ENCODE results near the gene TMEM135. TPM values are rescaled to one million over a fixed set of nuclear protein-coding genes. Genes with fewer than 3 reads are reported as not detected.
"Not testable (repeated sequence)": the region's sequence is repeated elsewhere in the genome, so short reads cannot be mapped to it uniquely, and the experiment has no call there.

TMEM135 gene
- total RNA-seq, 2 donors from 2014 or later, result 25.9 to 26.9 TPM

DNA sequence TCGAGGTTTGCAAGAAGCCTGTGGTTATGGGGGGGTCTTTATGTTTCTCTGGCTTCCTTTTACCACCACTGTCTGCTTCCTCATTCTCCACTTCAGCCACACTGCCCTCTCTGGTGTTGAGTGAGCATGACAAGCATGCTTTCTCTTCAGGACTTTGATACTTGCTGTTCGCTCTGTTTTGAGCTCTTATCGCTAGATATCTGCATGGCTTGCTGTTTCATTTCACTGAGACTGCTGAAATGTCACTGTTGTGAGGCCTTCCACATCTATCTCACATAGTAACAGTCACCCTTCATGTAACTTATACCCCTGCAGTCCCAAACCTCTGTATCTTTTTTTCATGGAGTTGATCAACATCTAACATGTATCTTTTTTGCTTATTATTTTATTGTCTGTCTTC lies 59.8 kb downstream of the TMEM135 start:
- H3K27ac ChIP-seq, result no peak overlapping the region
- TF ChIP-seq, protein P1, sequence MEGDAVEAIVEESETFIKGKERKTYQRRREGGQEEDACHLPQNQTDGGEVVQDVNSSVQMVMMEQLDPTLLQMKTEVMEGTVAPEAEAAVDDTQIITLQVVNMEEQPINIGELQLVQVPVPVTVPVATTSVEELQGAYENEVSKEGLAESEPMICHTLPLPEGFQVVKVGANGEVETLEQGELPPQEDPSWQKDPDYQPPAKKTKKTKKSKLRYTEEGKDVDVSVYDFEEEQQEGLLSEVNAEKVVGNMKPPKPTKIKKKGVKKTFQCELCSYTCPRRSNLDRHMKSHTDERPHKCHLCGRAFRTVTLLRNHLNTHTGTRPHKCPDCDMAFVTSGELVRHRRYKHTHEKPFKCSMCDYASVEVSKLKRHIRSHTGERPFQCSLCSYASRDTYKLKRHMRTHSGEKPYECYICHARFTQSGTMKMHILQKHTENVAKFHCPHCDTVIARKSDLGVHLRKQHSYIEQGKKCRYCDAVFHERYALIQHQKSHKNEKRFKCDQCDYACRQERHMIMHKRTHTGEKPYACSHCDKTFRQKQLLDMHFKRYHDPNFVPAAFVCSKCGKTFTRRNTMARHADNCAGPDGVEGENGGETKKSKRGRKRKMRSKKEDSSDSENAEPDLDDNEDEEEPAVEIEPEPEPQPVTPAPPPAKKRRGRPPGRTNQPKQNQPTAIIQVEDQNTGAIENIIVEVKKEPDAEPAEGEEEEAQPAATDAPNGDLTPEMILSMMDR (IDR thresholded peaks at IDR 0.05), result peak; percentile 49
- ATAC-seq (ENCODE audit: insufficient number of reproducible peaks, low FRiP score, low read depth), result no peak

DNA sequence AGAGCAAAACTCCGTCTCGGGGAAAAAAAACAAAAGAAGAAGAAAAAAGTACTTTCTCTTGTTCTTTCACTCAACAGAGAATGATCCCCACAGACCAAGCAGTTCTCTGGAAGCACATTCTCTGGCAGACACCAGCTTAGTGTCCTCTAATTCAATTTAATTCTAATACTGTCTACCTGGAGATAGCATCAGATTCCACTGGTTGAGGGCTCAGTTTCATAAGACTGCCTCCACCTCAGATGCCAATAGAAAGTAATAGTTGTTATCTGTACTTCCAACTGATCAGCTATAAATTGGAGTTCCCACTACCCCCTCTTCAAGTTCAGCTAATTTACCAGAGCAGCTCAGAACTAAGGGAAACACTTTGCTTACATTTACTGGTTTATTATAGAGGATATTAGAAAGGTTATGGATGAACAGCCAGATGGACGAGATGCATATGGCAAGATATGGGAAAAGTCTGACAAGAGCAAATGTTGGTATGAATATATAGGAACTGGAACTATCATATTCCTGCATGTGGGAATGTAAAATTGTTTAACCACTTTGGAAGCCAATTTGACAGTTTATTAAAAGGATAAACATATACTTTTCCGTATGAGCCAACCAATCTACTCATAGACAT lies 64.3 kb downstream of the TMEM135 start:
- TF ChIP-seq, protein P1 (IDR thresholded peaks at IDR 0.05), result no peak
- no peak for ATAC-seq (ENCODE audit: insufficient number of reproducible peaks, low FRiP score, low read depth)
- no peak for DNase-seq (ENCODE audit: low spot score)
- no peaks in the 10 kb centered on the region for H3K27me3 ChIP-seq (replicated peaks; ENCODE audit: insufficient read depth)
- no peaks in the 10 kb centered on the region for H3K9me3 ChIP-seq
- no peak overlapping the region for H3K27ac ChIP-seq
- no peaks in the 10 kb centered on the region for H3K36me3 ChIP-seq
- H3K4me1 ChIP-seq (ENCODE audit: control insufficient read depth in 1 of 2, low read depth in 2 of 2), result peaks cover 0 to 7% of the 10 kb centered on the region in 2 donors
- H3K4me3 ChIP-seq, result no peak overlapping the region

More for the DNA sequence above, 59.8 kb downstream of the TMEM135 start:
- H3K4me3 ChIP-seq, result no peak overlapping the region
- H3K4me1 ChIP-seq (ENCODE audit: control insufficient read depth in 1 of 2, low read depth in 2 of 2), result peaks cover 0 to 7% of the 10 kb centered on the region in 2 donors
- DNase-seq (ENCODE audit: low spot score), result no peak
- peaks cover 12% of the 10 kb centered on the region for H3K36me3 ChIP-seq
- H3K27me3 ChIP-seq (replicated peaks; ENCODE audit: insufficient read depth), result no peaks in the 10 kb centered on the region
- H3K9me3 ChIP-seq, result peaks cover 7% of the 10 kb centered on the region

DNA sequence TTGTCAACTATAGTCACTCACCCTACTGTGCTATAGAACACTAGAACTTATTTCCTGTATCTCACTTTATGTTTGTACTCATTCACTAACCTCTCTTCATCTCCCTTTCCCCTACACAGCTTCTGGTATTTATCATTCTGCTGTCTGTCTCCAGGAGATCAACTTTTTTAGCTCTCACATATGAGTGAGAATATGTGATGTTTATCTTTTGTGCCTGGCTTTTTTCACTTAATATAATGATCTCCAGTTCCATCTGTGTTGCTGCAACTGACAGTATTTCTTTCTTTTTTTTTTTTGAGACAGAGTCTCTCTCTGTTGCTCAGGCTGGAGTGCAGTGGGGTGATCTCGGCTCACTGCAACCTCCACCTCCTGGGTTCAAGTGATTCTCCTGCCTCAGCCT lies 68.1 kb downstream of the TMEM135 start:
- not testable (repeated sequence) for DNase-seq (ENCODE audit: low spot score); H3K9me3 ChIP-seq; H3K4me1 ChIP-seq (ENCODE audit: control insufficient read depth in 1 of 2, low read depth in 2 of 2); H3K27ac ChIP-seq; H3K4me3 ChIP-seq; ATAC-seq (ENCODE audit: insufficient number of reproducible peaks, low FRiP score, low read depth); H3K27me3 ChIP-seq (replicated peaks; ENCODE audit: insufficient read depth); H3K36me3 ChIP-seq

DNA sequence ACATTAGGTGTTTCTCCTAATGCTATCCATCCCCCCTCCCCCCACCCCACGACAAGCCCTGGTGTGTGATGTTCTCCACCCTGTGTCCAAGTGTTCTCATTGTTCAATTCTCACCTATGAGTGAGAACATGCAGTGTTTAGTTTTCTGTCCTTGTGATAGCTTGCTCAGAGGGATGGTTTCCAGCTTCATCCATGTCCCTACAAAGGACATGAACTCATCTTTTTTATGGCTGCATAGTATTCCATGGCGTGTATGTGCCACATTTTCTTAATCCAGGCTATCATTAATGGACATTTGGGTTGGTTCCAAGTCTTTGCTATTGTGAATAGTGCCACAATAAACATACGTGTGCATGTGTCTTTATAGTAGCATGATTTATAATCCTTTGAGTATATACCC lies 69.6 kb downstream of the TMEM135 start:
- not testable (repeated sequence) for H3K27ac ChIP-seq; H3K4me1 ChIP-seq (ENCODE audit: control insufficient read depth in 1 of 2, low read depth in 2 of 2); ATAC-seq (ENCODE audit: insufficient number of reproducible peaks, low FRiP score, low read depth); H3K36me3 ChIP-seq; H3K4me3 ChIP-seq; H3K27me3 ChIP-seq (replicated peaks; ENCODE audit: insufficient read depth); DNase-seq (ENCODE audit: low spot score); H3K9me3 ChIP-seq

DNA sequence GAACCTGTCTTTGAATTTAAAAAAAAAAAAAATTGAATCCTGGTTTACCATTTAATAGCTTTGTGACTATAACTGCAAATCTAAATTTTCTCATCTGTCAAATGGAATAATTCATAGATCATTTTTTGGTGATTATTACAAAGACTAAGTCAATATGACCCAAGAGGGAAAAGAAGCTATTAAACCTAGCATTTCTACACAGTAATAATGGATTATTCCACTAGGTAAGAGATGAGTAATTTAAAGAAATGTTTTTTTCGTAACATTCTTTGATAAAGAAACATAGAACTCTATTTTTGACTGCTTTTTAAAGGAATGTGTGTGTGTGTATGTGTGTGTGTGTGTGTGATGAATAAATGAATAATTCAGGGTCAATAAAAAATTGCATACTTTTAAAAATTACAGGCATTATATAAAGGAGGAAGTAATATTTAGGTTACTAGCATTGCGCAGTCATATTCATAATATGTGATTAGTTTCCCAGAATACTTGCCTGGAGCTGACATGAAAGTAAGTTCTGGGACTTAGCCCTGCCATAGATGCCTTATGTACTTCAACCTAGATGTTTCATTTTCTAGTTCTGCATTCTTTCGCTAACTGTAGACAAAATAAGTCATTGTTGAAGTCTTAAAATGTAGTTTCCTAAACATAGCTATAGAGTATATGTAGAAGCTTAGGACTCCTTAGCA lies 72.9 kb downstream of the TMEM135 start:
- H3K9me3 ChIP-seq, result no peaks in the 10 kb centered on the region
- no peak overlapping the region for H3K4me3 ChIP-seq
- no peaks in the 10 kb centered on the region for H3K27me3 ChIP-seq (replicated peaks; ENCODE audit: insufficient read depth)
- ATAC-seq (ENCODE audit: insufficient number of reproducible peaks, low FRiP score, low read depth) (no peak), DNase-seq (ENCODE audit: low spot score) (no peak)
- H3K36me3 ChIP-seq, result no peaks in the 10 kb centered on the region
- peaks cover 10 to 21% of the 10 kb centered on the region in 2 donors for H3K4me1 ChIP-seq (ENCODE audit: control insufficient read depth in 1 of 2, low read depth in 2 of 2)
- H3K27ac ChIP-seq, result no peak overlapping the region
- TF ChIP-seq, protein P1 (IDR thresholded peaks at IDR 0.05), result no peak

DNA sequence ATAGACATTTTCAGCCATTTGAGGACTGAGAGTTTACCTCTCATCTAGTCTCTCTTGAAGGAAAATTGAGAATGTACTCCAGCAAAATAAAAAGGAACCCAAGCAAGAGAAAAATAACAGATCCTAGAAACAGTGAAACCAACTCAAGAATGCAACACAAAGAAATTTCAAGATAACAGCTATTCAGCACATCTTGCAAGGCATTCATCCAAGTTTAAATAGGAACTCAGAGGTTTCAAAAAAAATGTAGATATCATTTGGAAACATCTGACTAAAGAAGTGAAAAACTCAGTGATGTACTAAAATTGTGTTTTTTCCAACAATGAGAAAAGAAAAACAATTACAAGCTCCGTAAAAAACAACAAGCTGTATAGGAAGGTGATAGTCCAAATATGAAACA lies 76.4 kb downstream of the TMEM135 start:
- Histone ChIP-seq H3K4me1 (ENCODE audit: control insufficient read depth in 1 of 2, low read depth in 2 of 2) (peaks cover 10 to 21% of the 10 kb centered on the region in 2 donors), H3K27ac (no peak overlapping the region), H3K4me3 (no peak overlapping the region), H3K27me3 (replicated peaks; ENCODE audit: insufficient read depth) (no peaks in the 10 kb centered on the region), H3K9me3 (no peaks in the 10 kb centered on the region), H3K36me3 (no peaks in the 10 kb centered on the region)
- ATAC-seq (ENCODE audit: insufficient number of reproducible peaks, low FRiP score, low read depth), result no peak
- TF ChIP-seq, protein P1 (IDR thresholded peaks at IDR 0.05), result no peak
- DNase-seq (ENCODE audit: low spot score), result no peak
